ENCODE results near the gene ITPRIP.

DNA sequence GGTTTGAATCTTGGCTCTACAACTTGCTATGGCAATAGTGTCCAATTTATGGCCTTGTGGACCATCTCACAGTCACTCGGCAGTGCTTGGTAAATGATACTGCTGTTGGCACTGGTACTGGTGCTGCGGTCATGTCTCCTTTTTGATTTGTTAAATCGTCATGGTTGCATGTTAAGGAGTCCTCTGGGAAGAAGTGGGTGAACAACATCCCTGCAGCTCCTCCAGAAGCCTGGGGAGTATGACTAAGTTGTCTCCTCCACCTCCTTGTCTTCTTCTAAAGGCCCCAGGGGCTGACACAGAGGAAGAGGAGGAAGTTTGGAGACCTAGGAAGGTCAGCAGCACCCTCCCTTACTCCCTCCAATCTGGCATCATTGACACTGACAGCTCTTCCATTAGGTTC is 8.5 kb downstream of the ITPRIP start:
- TF ChIP-seq, protein P1, sequence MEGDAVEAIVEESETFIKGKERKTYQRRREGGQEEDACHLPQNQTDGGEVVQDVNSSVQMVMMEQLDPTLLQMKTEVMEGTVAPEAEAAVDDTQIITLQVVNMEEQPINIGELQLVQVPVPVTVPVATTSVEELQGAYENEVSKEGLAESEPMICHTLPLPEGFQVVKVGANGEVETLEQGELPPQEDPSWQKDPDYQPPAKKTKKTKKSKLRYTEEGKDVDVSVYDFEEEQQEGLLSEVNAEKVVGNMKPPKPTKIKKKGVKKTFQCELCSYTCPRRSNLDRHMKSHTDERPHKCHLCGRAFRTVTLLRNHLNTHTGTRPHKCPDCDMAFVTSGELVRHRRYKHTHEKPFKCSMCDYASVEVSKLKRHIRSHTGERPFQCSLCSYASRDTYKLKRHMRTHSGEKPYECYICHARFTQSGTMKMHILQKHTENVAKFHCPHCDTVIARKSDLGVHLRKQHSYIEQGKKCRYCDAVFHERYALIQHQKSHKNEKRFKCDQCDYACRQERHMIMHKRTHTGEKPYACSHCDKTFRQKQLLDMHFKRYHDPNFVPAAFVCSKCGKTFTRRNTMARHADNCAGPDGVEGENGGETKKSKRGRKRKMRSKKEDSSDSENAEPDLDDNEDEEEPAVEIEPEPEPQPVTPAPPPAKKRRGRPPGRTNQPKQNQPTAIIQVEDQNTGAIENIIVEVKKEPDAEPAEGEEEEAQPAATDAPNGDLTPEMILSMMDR (IDR thresholded peaks at IDR 0.05; ENCODE audit: borderline replicate concordance, extremely low read depth, low read length, poor library complexity, severe bottlenecking), result no peak
- no peak for TF ChIP-seq EZH2 (IDR thresholded peaks at IDR 0.05; ENCODE audit: borderline replicate concordance, low read depth, low read length, severe bottlenecking)

Data from DND-41 (cell line).